ENCODE results near the gene LRP1B. TPM values are rescaled to one million over a fixed set of nuclear protein-coding genes. Genes with fewer than 3 reads are reported as not detected.

Gene LRP1B
- total RNA-seq, 1 donor from 2014 or later, result 8.8 TPM

DNA sequence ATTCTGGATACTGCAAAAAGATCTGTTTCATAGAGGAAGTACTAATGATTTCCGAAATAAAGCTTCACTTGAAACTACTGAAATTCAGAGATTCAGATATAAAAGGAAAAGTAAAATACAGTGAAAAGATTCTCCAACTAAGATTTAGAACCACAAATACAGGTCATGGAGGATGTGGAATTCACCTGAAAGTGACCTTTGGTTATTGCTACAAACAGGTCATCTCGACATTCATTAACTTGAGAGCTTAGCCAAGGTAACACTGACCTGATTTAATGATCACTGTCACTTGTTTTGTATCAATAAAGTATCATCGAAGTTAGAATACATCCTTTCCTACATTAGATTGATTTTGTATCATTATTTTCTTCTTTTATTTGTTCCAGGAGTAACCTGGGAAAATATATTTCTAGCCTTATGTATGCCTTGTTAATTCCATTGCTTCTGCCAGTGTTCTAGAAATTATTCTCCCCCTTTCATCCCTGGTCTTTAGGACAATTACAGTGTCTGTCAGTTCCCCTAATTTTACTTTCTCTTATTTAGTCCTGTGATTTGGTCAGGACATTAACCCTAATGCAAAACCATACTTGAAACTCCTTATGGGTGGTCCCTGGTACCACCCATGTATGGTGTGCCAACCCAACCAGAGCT, 420.1 kb downstream of the LRP1B start:
- no peak for DNase-seq (ENCODE audit: extremely low spot score in 2 of 2)
- TF ChIP-seq CTCF (IDR thresholded peaks at IDR 0.05), result no peak
- no peak for TF ChIP-seq POLR2AphosphoS5 (IDR thresholded peaks at IDR 0.05; ENCODE audit: insufficient read depth in 1 of 2, low read depth in 1 of 2)
- no peak overlapping the region for H3K27ac ChIP-seq
- H3K27me3 ChIP-seq, result no peaks in the 10 kb centered on the region
- intact Hi-C loops (cut with DNase I), result no loop called here
- H3K36me3 ChIP-seq, result no peaks in the 10 kb centered on the region
- H3K4me3 ChIP-seq, result no peak overlapping the region
- H3K9me3 ChIP-seq, result no peaks in the 10 kb centered on the region
- no peaks in the 10 kb centered on the region for H3K4me1 ChIP-seq

DNA sequence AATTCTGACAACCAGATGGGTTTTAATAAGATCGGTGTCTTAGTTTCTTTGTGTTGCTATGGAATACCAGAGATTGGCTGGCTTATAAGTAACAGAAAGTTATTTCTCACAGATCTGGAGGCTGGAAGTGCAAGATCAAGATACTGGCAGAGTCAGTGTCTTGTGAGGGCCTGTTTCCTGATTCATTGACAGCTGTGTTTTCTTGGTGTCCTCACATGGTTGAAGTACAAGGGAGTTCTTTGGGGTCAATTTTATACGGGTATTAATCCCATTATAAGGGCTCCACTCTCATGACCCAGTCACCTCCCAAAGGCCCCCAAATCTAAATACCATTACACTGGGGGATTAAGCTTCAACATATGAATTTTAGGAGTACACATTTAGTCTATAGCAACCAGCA, 421.1 kb downstream of the LRP1B start:
- Histone ChIP-seq H3K36me3 (no peaks in the 10 kb centered on the region), H3K4me3 (no peak overlapping the region), H3K27me3 (no peaks in the 10 kb centered on the region), H3K4me1 (no peaks in the 10 kb centered on the region), H3K9me3 (no peaks in the 10 kb centered on the region), H3K27ac (no peak overlapping the region)
- TF ChIP-seq POLR2AphosphoS5 (IDR thresholded peaks at IDR 0.05; ENCODE audit: insufficient read depth in 1 of 2, low read depth in 1 of 2) (no peak), CTCF (IDR thresholded peaks at IDR 0.05) (no peak), POLR2A (IDR thresholded peaks at IDR 0.05) (no peak)
- intact Hi-C loops (cut with DNase I), result no loop called here
- no peak for DNase-seq (ENCODE audit: extremely low spot score in 2 of 2)

DNA sequence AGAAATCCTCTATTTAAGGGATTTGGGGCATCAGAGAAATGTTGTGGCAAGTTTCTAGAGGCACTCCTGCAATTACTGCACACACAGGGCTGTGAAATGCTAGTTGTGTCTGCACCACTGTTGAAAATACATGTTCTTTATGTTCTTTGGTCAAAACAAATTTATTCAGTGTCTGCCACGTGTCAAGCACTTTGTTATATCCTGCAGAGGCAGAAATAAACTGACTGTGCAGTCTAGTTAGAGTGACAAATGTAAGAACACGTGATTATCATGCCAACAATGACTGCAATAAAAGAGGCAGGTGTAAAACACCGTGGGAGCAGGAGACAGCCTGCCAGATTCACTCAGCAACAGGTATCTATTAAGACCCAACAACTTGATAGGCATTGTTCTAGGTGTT, 423.3 kb downstream of the LRP1B start:
- Histone ChIP-seq H3K4me3 (no peak overlapping the region), H3K4me1 (no peaks in the 10 kb centered on the region), H3K27ac (no peak overlapping the region), H3K27me3 (no peaks in the 10 kb centered on the region), H3K9me3 (no peaks in the 10 kb centered on the region), H3K36me3 (no peaks in the 10 kb centered on the region)
- no peak for DNase-seq (ENCODE audit: extremely low spot score in 2 of 2)
- intact Hi-C loops (cut with DNase I), result no loop called here
- no peak for TF ChIP-seq POLR2A (IDR thresholded peaks at IDR 0.05)
- TF ChIP-seq CTCF (IDR thresholded peaks at IDR 0.05), result no peak
- no peak for TF ChIP-seq POLR2AphosphoS5 (IDR thresholded peaks at IDR 0.05; ENCODE audit: insufficient read depth in 1 of 2, low read depth in 1 of 2)

DNA sequence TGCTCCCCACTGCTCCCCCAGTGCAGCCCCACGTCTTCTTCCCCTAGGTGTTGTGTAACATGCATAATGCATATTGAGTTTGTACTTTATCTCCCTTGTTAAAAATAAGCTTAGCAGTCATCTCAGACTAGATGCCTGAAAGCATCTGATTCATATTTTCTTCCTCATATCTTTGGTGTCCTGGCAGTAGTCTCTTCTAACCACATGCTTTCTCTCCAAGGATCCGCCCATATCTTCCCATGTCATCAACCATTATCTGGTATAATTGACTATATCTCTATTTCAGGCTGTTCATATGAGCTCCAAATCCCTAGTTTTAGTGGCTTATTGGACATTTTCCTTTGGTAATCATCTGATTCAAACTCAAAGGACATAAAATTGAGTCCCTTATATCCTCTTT, 426.3 kb downstream of the LRP1B start:
- no peak for TF ChIP-seq POLR2A (IDR thresholded peaks at IDR 0.05)
- no peak for TF ChIP-seq POLR2AphosphoS5 (IDR thresholded peaks at IDR 0.05; ENCODE audit: insufficient read depth in 1 of 2, low read depth in 1 of 2)
- TF ChIP-seq CTCF (IDR thresholded peaks at IDR 0.05), result no peak
- H3K9me3 ChIP-seq, result no peaks in the 10 kb centered on the region
- H3K4me1 ChIP-seq, result no peaks in the 10 kb centered on the region
- intact Hi-C loops (cut with DNase I), result no loop called here
- H3K27ac ChIP-seq, result no peak overlapping the region
- no peak overlapping the region for H3K4me3 ChIP-seq
- no peaks in the 10 kb centered on the region for H3K27me3 ChIP-seq
- H3K36me3 ChIP-seq, result no peaks in the 10 kb centered on the region
- no peak for DNase-seq (ENCODE audit: extremely low spot score in 2 of 2)

DNA sequence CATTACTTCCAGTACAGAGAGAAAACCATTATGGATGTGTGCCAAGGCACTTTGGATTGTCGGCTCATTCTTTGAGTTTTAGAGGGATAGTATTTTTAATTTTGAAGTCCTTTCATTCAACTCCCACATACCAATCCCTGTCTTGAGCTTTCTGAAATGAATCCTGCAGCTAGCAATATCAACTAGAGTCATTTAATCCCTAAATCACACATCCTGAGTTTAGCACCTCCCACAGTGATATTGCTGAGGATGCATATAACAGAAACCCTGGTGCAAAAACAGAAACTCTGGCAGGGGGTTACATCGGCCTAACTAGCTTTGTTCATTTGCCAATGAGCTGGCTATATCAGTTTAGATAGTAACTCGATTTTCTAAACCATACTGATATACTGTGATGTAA, 427.3 kb downstream of the LRP1B start:
- no peaks in the 10 kb centered on the region for H3K27me3 ChIP-seq
- no peaks in the 10 kb centered on the region for H3K9me3 ChIP-seq
- intact Hi-C loops (cut with DNase I), result no loop called here
- H3K36me3 ChIP-seq, result no peaks in the 10 kb centered on the region
- no peak overlapping the region for H3K27ac ChIP-seq
- DNase-seq (ENCODE audit: extremely low spot score in 2 of 2), result no peak
- H3K4me3 ChIP-seq, result no peak overlapping the region
- TF ChIP-seq CTCF (IDR thresholded peaks at IDR 0.05) (no peak), POLR2AphosphoS5 (IDR thresholded peaks at IDR 0.05; ENCODE audit: insufficient read depth in 1 of 2, low read depth in 1 of 2) (no peak), POLR2A (IDR thresholded peaks at IDR 0.05) (no peak)
- H3K4me1 ChIP-seq, result no peaks in the 10 kb centered on the region

Data from vagina (tissue), 2 donors.